ENCODE measurements around the gene HOXA7.

GRCh38 chr7:27118580-27118979 is 37.9 kb downstream of the HOXA7 start:
- TF ChIP-seq CTCF (IDR thresholded peaks at IDR 0.05), result no peak
- TF ChIP-seq ZFX (IDR thresholded peaks at IDR 0.05; ENCODE audit: borderline replicate concordance), result no peak
